Activated T-cell treated with anti-CD3 and anti-CD28 coated beads for 4 hours (primary cell): ENCODE data around the gene GYG1.
"Not testable (repeated sequence)": the region's sequence is repeated elsewhere in the genome, so short reads cannot be mapped to it uniquely, and the experiment has no call there.

ENCODE experiments used
- DNase-seq: peaks from one replicate; pipeline ENCODE4 v3.0.0-alpha.2; 2020

Gene GYG1

DNA sequence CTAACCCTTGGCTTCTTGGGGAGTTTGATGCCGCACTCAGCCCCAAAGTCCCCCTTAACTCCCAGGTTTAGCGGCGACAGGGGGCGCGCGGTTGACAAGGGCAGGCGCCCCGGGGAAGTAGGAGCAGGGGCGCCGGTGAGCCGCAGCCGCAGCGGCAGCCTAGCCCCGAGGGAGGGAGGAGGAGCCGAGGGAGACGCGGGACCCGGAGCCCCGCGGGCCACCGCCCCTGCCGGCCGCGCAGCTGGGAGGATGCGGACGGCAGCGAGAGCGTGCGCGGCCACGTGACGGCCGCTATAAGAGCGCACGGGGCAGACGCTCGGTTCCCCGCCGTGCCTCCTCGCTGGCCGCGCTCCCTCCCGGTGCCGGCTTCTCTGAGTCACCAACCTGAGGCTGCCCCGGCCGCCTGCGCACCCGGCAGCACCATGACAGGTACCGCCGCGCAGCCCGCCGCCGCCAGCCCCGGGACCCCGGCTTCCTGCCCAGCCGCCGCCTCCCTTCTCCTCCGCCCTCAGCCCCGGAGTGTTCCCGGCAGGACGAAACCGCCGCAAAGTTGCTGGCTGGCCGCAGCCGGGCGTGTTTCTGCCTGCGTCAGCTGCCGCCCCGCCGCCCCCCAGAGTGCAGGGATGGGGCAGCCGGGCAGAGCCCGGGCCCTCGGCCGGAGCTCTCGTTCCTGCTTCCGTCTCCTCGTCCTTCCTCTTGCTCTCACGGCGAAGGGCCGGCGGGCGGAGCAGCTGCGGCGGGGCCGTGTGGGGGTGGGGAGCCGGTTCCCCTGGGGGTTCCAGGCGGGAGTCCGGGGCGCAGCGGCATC is at the start of gene GYG1:
Gene GYG1 (plus strand): TSS at position 322 of the 808 bp plus-strand sequence. CDS start 101 bp downstream, at position 423.
- DNase-seq, result peak; percentile 65

DNA sequence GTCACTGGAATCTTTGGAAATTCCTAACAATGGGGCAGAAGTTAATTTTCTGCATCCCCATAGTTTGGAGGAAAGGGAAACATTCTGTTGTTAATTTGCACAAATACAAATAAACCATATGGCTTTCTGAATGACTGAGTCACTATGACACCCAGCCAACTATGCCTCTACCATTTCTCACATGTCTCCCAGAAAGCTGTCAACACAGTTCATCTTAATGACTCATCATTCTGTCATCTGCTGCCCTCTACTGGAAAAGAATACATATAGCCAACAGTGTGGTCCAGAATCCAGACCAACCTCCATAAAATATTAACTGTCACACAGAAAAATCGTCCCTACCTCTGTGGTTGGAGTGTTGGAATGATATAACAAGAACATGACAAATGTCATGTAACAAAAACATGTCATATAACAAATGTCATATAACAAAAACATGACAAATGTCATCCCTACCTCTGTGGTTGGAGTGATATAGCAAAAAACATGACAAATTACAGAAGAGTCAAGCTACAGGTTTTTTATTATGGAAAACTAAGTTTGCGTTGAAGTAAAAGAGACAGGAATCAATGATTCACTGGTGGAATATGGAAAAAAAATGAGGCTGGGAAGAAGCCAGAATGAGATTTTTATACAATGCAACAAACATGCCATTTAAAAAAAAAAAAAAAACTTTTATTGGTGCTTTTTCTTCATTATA is 47.7 kb upstream of the GYG1 start:
- no peak for DNase-seq

DNA sequence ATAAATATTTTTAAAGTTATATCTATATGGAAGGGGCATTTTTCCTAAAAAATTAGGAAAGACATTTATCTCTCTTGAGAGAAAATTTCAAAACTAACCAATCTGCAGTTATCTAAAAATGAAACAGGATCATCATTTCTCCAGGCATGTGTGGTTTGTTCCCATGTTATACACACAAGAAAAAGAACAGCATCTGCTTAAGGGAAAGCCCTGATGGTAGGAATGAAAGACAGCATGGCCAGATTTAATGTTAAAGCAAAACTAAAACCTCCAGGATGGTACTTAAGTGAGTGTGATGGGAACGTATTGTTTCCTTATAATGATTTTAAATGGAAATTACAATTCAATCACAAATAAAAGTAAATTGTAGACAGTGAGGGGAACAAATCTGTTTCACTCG is 46.2 kb upstream of the GYG1 start:
- DNase-seq, result no peak

DNA sequence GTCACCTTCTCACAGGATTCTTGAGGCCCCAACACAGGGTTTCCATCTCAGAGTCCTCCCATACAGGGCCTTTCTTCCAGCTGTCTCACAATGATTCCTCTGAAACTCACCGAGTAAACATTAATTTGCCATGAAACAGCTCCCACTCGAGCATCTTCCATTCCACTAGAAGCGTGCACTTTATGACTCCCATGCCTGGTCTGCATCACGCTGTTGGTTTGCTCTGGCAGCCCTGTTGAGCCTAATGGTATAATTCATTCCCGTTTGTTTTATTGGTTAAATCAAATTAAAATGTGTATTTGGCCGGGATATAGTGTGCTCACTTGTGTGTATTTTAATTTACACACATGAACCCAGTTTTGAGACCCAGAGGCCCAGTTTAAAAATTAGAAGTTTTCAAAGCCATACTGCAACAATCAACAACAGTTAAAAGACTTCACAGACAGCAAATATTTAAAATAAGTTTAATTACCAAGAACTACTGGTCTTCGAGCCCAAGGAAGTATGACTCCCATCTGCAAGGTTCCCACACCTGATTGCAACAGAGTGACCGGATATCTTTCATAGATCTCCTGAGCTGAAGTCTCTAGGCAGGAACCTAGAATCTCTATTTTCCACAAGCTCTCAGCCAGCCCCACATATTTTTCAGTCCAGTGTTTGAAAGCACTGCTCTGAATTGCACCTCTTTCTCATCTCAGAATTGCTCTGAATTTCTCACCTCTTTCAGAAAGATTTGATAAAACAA is 42.3 kb upstream of the GYG1 start:
- DNase-seq, result no peak

DNA sequence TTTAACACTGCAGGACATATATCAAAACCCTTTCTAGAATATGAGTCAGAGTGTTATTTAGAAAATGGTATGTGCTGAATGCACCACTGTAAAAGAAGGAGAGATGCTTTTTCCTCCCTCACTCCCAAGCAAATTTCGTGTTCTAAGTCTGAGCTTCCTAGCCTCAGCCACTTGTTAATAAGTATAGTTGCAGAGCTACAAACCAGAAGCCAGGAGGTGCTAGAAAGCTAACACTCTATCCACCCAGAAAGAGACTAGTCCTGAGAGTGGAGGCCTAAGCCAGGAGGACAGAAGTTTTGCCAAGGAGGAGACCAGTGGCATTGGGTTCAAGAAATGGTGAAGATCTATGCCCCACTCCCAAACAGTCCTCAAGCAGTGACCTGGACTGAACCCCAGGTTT is 40.5 kb upstream of the GYG1 start:
- no peak for DNase-seq

DNA sequence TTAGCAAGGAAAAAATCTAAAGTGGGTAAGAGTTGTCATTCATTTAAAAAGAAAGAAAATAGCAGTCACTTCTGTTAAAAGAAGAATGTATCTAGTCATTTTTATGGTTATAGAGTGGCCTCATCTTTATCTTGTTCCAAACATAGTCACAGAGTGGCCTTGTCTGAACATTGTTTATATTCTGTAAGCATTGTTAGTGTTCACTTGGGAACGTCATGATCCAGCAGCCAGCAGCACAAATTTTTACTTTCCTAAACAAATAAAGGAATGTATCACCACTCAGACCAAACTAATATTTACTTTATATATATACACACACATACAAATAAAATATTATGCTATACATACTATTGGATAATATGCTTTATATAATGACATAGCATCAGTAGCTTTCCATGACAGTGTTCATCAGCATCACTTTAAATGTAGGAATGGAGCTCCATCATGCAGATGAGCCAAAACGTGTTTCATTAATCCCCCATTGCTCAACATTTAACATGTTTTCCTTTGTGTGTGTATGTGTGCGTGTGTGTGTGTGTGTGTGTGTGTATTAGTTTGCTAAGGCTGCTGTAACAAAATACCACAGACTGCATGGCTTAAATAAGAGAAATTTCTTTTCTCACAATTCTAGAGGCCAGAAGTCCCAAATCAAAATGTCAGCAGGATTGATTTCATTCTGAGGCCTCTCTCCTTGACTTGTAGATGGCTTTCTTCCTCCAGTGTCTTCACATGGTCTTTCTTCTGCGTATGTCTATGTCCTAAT is 39.6 kb upstream of the GYG1 start:
- DNase-seq, result no peak

DNA sequence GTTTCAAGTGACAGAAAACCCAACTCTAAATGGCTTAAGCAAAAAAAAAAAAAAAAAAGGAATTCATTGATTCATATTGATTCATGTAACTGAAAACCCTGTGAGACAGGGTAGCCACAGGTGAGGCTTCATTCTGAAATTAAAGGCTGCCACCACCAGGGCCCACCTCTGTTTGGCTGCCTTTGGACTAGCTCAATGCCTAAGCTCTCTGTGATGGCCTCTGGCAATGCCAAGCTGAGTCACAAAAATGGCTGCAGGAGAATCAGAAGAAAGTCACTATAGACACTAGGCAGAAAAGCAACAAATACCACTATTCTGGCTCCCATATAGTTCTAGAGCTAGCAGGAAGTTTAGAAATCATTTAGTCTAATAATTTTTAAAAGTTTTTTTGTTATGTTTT is 38.2 kb upstream of the GYG1 start:
- DNase-seq, result no peak

DNA sequence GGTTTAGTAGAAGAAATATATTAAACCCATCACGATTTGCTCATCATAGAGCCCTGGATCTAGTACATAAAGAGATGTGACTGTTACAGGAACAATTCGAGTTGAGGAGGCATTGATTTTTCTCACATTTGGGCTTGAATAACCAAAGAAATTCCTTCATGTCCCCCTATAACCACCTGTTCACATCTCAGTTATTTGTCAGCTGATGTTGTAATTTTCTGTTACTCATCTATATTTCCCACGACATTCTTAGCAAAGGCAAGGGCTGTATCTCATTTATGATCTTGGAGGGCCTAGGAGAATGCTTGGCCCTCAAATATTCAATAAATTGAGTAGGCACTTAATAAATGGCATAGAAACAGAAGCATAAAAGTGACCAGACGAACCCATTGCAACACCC is 36.4 kb upstream of the GYG1 start:
- DNase-seq, result no peak

DNA sequence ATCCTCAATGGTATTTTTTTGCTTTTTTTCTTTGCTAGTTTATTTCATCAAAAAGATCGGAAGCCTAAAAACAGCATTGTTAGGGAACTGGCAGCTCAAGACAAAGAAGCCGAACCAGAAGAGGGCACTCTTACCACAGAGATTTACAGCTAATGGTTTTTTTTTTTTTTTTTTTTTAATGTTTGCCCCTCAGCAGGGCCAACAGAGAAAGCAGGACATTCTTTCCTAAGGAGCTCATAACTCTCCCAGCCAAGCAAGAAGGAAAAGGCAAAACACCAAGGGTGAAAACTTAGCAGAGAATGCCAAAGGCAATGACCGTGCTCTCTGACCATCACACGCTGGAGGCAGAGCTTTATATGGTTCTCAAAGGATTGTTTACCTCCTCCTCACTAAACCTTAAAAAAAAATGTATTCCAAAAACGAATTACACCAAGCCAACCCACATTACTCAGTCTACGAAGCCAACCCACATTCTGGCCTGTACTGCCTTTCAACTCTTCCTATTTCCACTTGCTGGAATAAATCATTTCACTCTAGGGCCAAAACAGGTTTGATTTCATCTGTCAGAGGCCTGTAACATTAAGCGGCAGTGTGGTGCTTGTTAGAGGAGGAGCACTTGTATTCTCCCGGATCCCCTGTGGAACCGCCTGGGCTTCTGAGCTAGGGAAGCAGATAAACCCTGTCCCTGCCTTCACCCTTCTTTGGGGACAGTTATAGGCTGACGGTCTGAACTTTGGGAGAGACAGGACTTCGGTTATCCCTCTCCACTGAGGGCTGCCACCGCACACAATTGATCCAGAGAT is 35.6 kb upstream of the GYG1 start:
- no peak for DNase-seq

DNA sequence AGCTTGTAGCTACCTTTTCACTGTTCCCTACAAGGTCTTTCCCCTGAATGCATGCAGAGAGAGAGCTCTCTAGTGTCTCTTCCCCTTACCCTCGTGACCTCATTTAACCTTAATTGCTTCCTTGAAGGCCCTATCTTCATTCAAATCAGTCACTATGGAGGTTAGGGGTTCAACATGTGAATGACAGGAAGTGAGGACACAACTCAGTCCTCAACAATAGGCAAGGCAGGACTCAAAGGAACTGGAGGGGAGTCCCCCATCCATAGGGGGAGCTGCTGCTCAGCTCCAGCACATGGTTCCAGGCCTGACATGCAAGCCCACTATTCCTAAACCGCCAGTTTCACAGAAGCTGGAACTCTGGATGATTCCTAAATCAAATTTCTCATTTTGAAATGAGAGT is 33.8 kb upstream of the GYG1 start:
- DNase-seq, result no peak

DNA sequence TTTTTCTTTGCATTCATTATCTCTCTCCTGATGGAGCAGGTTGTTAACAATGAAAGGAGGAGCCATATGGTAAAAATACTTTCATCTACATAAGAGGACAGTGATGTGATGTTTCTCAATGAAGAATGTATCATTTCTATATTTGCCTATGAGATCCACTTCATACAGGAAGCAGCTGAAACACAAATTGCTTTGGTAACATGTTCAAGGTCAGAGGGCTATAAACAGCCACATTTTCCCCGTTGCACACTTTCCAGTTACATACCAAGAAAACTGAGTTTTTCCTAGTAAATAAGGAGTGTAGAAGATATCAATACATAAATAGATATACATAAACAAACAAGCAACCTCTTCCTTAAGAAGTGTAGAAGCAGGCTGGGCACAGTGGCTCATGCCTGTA is 32.6 kb upstream of the GYG1 start:
- no peak for DNase-seq

DNA sequence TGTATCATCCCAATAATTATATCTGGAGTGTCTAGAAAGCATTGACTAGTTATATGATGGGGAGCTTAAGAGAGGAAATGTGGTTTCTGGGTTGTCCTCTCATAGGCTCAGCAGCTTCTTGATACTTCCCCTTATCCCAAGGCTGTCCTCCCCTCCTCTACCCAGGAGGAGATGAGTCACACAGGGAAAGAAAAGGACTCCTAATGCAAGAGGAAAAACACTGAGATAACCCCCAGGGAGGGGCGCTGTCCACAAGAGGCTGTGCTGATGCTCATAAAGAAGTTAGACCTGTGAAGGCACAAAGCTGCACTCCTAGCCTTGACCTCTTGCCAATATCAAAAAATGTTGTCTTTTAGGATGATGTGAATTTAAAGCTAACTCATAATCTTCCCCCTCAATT is 28.8 kb upstream of the GYG1 start:
- no peak for DNase-seq

DNA sequence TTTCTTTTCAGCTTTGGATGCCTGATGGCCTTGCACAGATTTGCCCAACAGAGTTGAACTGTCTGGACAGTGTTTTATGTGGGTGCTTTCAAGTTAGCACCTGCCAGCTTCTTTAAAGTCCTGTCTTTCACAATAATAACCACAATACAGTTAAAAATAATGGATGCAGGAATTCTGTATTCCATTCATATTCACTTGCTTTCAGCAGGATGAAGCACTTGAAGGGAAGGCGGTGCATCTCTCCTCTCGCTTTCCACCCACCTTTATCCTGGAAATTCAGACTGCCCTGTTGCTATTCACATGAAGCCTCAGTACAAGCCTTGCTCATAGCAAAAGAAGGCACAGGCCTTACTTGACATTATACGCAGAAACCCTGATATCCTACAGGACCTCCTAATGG is 26.5 kb upstream of the GYG1 start:
- no peak for DNase-seq

DNA sequence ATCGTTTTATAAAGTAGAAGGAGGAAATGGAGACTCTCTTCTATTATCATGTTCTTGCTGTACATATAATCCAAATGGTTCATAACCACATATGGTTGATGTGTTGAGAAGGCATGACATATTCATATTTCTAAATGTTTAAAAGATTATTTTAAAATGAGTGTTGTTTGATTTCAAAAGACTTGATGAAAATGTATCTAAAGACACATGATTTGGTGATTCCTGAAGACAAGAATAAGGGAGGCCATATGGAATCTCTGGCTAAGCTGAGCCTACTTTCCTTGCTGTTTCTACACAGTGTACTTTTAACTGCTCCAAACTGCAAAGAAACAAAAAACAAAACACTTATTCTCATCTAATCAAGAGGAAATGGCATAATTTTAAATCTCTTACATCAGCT is 23.0 kb upstream of the GYG1 start:
- no peak for DNase-seq

DNA sequence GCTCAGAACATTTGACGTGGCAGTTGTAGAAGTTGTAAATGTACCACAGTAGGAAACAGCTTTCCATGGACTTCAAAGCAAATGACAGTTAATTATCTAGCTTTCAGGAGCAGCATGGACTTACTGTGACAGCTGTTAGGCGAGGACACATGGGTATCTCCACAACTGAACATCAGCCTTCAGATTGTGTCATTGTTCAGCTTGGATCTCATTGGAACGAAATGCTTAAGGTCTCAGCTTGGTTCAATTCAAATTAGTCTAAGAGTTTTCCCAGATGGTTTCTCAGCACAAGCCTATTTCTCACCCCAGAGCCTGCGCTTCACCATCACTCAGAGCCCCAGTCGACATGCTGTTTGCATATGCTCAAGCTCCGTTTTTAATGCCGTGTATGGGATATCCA is 21.1 kb upstream of the GYG1 start:
- no peak for DNase-seq

DNA sequence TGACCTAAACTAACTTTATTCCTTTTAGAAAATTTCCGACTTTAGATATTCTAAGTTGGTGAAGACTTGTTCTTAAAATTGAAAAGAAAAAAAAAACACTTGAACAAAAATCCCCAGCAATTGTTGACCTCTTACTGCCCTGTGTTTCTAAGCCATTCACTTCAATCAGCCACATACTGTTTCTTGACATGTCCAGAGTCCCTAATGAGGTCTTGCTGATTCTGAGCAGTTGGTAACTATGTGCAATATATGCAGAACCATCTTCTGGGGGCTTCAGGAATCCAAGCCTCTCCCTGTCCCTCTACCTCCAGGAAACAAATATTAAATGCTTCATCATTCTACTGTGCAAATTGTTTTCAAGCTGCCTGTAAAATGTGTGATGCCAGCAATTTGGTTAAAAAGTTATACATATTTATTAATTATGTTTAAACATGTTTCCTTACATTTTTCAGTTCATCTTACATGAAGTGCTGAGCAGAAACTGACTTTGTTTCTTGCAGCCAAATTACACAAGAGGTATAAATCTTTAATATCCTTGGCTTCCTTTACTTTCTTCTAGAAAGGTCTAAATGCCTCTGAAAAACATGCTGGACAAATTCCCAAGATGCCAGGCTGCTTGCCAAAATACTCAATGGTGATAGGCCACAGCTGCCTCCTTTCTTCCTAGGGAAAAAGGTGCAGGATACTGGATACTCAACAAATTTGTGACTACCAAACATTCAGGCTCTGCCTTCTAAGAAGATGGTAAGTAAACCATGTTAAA is 19.8 kb upstream of the GYG1 start:
- no peak for DNase-seq

DNA sequence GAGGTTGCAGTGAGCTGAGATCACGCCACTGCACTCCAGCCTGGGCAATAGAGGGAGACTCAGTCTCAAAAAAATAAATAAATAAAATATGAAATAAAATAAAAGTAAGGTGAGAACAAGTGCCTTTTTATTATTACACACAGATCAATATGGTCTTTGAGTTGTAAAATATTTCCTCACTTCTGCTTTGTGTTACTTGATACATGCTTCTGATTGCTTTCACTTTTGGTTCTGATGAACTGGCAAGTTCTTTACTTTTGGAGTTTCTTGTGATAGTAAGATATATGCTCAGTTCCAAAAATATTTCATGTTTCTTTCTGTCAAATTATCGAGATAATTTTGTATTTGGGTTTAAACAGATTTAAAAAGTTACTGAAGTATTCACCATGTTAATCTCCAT is 16.6 kb upstream of the GYG1 start:
- no peak for DNase-seq

DNA sequence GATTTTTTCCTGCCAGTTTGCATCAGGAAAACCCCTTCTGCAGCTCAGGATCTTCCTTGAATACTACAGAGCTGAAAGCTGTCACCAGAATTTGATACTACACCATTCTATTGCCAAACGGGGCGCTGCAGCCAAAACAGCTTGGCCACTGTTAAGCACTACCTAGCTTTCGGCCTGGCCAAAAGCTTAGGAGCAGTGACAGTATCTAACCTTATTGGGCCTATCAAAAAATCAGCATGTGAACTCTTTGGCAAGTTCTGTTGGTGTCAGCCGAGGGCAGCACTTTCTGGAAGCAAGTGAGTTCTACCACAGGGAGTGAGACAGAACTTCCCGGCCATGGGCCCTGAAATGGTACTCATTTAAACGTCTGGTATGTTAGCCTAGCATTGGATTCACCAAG is 16.1 kb upstream of the GYG1 start:
- no peak for DNase-seq

DNA sequence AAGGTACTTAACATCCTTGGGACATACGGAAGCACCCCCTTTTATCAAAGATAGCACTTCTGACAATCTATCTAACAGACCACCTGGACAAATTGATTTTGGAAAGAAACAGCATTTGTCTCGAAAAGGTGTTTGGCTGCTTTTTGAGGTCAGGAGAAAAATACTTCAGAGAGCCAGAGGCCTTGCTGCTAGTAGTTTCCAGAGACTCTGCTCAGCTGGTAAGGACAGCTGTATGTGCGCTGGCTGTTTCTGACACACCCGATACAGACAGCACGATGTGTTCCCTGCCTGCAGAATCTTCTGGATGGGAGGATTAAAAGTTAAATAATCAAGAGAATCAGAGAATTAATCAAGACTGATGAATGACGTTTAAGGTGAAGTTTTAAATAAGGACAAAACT is 15.6 kb upstream of the GYG1 start:
- DNase-seq, result no peak

DNA sequence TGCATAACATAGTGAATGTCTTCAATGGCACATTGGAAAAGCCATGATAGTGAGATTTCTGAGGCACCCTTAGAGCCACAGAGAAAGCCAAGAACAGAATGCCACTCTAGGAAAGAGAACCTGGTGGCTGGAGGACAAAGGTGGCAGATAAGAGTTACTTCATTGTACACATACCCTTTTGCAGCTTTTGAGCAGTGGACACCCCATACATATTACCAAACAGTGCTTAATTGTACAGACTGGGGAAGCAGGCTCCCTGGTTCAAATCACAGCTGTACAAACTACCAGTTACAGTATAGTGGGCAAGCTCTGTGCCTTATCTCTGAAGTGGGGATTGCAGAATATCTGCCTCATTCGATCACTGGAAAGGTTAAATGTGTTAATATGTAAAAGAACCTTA is 10.1 kb upstream of the GYG1 start:
- DNase-seq, result no peak

DNA sequence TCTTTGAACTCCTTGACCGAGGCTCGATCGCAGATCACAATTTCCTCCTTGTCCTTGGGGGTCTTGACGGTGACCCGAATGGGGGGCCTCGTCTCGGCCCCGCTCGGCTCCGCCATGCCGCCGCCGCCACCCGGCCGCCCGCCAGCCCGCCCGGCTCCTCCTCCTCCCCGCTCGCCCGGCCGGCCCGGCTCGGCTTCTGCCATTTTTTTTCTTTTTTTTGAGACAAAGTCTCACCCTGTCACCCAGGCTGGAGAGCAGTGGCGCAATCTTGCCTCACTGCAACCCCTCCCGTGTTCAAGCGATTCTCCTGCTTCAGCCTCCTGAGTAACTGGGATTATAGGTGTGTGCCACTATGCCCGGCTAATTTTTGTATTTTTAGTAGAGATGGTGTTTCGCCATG is 3.8 kb upstream of the GYG1 start:
- DNase-seq, result not testable (repeated sequence)

DNA sequence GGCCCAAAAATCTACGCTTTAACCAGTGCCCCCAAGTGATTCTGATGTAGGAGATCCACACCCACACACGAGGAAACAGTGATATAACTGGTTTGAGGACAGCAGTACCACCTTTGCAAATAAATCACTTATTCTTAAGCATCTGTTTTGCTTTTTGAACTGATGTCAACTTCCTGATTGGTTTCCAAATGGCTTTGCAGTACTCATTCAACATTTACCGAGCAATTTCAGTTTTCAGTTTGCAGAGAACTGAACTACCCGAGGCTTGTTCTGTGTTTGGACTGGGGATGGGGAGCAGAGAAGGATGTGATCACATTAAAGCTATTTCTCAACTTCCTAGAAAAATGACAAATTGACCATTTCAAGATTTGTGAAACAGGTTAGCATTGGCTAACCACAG is 1.1 kb upstream of the GYG1 start:
- DNase-seq, result no peak
